ENCODE data around the gene TEKT5.
"Not testable (repeated sequence)": the region's sequence is repeated elsewhere in the genome, so short reads cannot be mapped to it uniquely, and the experiment has no call there.

The TEKT5 gene

DNA sequence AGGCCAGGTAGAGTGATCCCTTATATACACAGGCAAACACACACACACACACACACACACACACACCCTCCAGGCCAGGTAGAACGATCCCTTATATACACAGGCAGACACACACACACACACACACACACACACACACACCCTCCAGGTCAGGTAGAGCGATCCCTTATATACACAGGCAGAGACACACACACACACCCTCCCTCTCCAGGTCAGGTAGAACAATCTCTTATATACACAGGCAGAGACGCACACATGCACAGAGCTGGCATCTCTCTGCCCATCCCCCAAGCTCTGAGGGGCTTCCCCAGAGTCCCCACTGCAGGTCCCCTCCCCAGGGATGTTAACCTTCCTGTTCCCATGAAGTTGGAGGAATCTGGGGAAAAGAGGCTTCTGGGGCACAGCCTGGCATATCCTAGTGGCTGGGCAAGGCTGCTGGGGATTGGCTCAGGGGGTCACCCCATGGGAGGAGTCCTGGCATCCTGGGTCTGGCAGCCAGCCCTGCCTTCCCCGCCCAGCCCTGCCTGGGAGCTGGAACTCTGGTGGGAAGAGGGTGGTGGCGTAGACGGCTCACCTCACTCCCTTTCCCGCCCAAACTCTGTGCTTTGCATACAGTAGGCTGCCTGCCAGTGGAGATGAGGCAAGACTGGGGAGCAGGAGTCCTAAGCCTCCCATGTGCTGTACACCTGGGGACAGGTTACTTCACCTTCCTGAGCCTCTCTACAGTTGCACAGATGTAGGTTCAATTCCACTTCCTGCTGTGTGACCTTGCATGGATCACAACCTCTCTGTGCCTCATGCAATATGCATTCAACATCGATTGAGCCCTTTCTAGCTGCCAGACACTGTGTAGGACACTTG is 41.8 kb downstream of the TEKT5 start:
- TF ChIP-seq, protein P1, sequence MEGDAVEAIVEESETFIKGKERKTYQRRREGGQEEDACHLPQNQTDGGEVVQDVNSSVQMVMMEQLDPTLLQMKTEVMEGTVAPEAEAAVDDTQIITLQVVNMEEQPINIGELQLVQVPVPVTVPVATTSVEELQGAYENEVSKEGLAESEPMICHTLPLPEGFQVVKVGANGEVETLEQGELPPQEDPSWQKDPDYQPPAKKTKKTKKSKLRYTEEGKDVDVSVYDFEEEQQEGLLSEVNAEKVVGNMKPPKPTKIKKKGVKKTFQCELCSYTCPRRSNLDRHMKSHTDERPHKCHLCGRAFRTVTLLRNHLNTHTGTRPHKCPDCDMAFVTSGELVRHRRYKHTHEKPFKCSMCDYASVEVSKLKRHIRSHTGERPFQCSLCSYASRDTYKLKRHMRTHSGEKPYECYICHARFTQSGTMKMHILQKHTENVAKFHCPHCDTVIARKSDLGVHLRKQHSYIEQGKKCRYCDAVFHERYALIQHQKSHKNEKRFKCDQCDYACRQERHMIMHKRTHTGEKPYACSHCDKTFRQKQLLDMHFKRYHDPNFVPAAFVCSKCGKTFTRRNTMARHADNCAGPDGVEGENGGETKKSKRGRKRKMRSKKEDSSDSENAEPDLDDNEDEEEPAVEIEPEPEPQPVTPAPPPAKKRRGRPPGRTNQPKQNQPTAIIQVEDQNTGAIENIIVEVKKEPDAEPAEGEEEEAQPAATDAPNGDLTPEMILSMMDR (IDR thresholded peaks at IDR 0.05; ENCODE audit: low read depth, low read length), result no peak
- H3K4me1 ChIP-seq, result no peaks in the 10 kb centered on the region
- DNase-seq, result peak; percentile 27

DNA sequence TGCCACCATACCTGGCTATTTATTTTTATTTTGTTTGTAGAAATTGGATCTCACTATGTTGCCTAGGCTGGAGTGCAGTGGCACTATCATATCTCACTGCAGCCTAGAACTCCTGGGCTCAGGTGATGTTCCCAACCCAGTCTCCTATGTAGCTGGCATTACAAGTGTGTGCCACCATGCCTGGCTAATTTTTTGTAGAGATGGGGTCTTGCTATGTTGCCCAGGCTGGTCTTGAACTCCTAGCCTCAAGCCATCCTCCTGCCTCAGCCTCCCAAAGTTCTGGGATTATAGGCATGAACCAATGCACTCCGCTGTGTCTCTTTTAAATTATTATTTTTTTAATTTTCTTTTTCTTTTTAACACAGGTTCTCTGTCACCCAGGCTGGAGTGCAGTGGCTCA is 45.6 kb downstream of the TEKT5 start:
- H3K4me3 ChIP-seq (ENCODE audit: low read depth, low read length); H3K27me3 ChIP-seq; H3K4me1 ChIP-seq; H3K36me3 ChIP-seq; DNase-seq; H3K9me3 ChIP-seq: not testable (repeated sequence)

More for the DNA sequence above, 41.8 kb downstream of the TEKT5 start:
- Histone ChIP-seq H3K9me3 (no peaks in the 10 kb centered on the region), H3K36me3 (no peaks in the 10 kb centered on the region), H3K4me3 (ENCODE audit: low read depth, low read length) (no peak overlapping the region), H3K27me3 (no peaks in the 10 kb centered on the region)

DNA sequence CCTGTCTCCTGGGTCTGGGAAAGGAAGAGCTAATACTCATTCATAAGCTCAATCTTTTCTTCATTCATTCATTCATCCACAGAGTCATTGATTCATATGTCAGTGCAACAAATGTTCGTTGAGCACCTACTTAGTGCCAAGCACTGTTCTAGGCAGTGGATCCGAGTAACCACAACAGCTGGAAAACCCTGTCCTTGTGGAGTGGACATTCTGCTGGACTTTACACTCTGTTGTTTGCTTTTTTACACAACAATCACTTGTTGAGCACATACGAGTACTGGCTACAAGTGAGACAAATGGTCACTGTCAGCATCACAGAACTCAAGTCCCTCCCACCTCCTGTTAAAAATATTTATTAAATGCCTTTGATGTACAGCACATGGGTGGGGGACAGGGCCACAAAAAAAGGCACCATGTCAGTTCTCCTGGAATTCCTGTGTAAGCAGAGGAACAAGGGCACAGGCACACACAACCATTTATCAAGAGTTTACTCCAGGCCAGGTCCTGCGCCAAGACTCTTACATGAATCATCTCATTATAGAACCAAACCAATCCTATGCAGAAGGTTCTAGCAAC is 46.9 kb downstream of the TEKT5 start:
- H3K9me3 ChIP-seq, result no peaks in the 10 kb centered on the region
- no peaks in the 10 kb centered on the region for H3K36me3 ChIP-seq
- no peaks in the 10 kb centered on the region for H3K4me1 ChIP-seq
- H3K27me3 ChIP-seq, result no peaks in the 10 kb centered on the region
- DNase-seq, result no peak
- TF ChIP-seq, protein P1 (IDR thresholded peaks at IDR 0.05; ENCODE audit: low read depth, low read length), result no peak
- H3K4me3 ChIP-seq (ENCODE audit: low read depth, low read length), result no peak overlapping the region

DNA sequence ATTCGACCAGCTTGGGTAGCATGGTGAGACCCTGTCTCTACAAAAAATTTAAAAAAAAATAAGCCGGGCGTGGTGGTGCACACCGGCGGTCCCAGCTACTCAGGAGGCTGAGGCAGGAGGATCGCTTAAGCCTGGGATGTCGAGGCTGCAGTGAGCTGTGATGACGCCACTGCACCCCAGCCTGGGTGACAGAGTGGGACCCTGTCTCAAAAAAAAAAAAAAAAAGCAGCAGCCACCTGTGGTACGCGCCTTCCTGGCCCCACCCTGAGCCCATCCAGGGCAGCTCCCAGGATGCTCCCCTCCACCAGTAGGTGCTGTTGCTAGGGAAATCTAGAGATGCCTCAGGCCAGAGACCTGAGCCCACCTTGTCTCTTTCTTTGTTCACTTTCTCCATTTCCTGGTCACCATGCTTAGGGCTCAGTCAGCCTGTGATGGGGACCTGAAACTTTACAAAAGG is 47.4 kb downstream of the TEKT5 start:
- H3K4me3 ChIP-seq (ENCODE audit: low read depth, low read length), result no peak overlapping the region
- no peaks in the 10 kb centered on the region for H3K4me1 ChIP-seq
- no peak for DNase-seq
- no peaks in the 10 kb centered on the region for H3K9me3 ChIP-seq
- no peaks in the 10 kb centered on the region for H3K27me3 ChIP-seq
- H3K36me3 ChIP-seq, result no peaks in the 10 kb centered on the region
- TF ChIP-seq, protein P1 (IDR thresholded peaks at IDR 0.05; ENCODE audit: low read depth, low read length), result no peak

DNA sequence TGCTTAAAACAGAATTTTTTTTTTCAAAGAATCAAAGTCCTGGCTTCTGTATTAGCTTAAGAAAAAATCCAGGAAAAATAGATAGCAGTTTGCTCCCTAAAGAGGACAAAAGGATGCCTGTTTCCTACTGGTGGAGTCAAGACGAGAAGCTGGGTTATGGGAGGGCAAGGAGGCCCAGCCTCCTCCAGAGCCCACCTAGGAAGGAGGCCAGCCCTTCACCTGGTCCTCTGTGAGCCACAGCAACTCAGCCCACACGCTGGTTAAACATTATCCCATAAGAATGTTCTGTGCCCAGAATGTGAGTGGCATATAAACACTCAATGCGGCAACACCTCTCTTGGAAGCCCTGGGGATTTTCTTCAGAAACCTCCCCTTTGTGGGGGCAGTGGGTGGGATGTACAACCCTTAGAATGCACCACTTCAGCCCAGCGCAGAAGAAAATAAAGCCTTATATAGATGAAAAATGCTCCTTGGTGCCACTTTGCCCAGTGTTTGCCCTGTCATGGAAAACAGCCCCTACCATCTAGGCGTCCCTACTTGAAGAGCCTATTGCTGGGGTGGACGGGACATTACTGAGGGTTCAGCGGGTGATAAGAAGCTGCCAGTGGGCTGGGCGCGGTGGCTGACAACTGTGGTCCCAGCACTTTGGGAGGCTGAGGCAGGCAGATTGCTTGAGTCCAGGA is 48.0 kb downstream of the TEKT5 start:
- Histone ChIP-seq H3K9me3 (no peaks in the 10 kb centered on the region), H3K4me3 (ENCODE audit: low read depth, low read length) (no peak overlapping the region), H3K27me3 (no peaks in the 10 kb centered on the region), H3K36me3 (no peaks in the 10 kb centered on the region), H3K4me1 (no peaks in the 10 kb centered on the region)
- TF ChIP-seq, protein P1 (IDR thresholded peaks at IDR 0.05; ENCODE audit: low read depth, low read length), result no peak
- DNase-seq, result no peak

DNA sequence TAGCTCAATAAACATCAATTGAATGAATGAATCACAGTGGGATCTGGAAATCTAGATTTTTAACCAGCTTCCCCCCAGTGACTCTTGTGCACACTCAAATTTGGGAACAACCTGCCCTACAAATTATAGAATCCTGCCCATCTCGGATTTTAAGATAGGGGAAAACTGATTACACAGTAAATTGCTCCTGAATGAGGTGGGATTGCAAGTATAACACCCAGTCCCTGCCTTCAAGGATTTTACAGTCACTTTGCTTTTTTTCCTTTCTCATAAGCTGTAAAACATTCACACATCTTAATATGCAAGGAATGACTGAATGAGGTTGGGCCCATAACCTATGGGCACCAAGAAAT is 48.5 kb downstream of the TEKT5 start:
- TF ChIP-seq, protein P1 (IDR thresholded peaks at IDR 0.05; ENCODE audit: low read depth, low read length), result no peak
- Histone ChIP-seq H3K4me3 (ENCODE audit: low read depth, low read length) (no peak overlapping the region), H3K36me3 (no peaks in the 10 kb centered on the region), H3K27me3 (no peaks in the 10 kb centered on the region), H3K4me1 (no peaks in the 10 kb centered on the region), H3K9me3 (no peaks in the 10 kb centered on the region)
- no peak for DNase-seq

All from BE2C (cell line).